Ovary (tissue), 9 donors: Measurements from ENCODE around the gene CHID1. TPM values are rescaled to one million over a fixed set of nuclear protein-coding genes. Genes with fewer than 3 reads are reported as not detected.

Experiments used
- DNase-seq, 5 donors: peaks; one replicate each; pipeline ENCODE4 v3.0.0-alpha.2; 2019 to 2020
- H3K27ac ChIP-seq, 2 donors: fragments of 200-600 bp; one replicate each; pipeline versions ENCODE4 v1.5.1 to v1.8.0; 2019 to 2022
- H3K27me3 ChIP-seq: fragments of 200-600 bp; one replicate; pipeline ENCODE4 v1.8.0; 2022
- H3K36me3 ChIP-seq: fragments of 200-600 bp; sonication (generic); one replicate; pipeline ENCODE4 v1.5.1; 2019
- H3K4me1 ChIP-seq: one replicate; pipeline ENCODE4 v1.8.1; 2013; ENCODE audit warnings: mild to moderate bottlenecking, moderate library complexity; ENCODE audit not compliant: insufficient read depth
- H3K4me3 ChIP-seq: fragments of 200-600 bp; sonication (generic); one replicate; pipeline ENCODE4 v1.5.1; 2017
- H3K9me3 ChIP-seq, 2 donors: fragments of 200-600 bp in 1 of 2; sonication (generic) in 1 of 2; one replicate each; pipeline versions ENCODE4 v1.5.1 to v1.8.1; 2013 to 2019; ENCODE audit warnings: mild to moderate bottlenecking in 1 of 2, moderate library complexity in 1 of 2
- EP300 ChIP-seq: sonication (generic); formaldehyde crosslinking; IDR thresholded peaks from one replicate; pipeline ENCODE4 v1.6.1; 2017; ENCODE audit warnings: antibody characterized with exemption
- POLR2A ChIP-seq: fragments of 450-650 bp; IDR thresholded peaks from one replicate; pipeline ENCODE4 v1.6.1; 2017; ENCODE audit warnings: antibody characterized with exemption, mild to moderate bottlenecking, moderate library complexity
- WGBS, 3 donors: extraction: QIAGEN DNeasy Blood & Tissue Kit in 1 of 3; methylation state at CpG; one replicate each; pipeline versions ENCODE4 v1.1.5 to v1.1.7; 2013 to 2017; 5-methylcytosine and 5-hydroxymethylcytosine counted together
- intact Hi-C, 4 donors: fragments of 100-400 bp; cut with DNase I; formaldehyde crosslinking; loops; one replicate each; pipeline versions ENCODE4 v1.11.0 to v1.15.1; 2022 to 2023
- polyA plus RNA-seq, 2 donors: library from polyadenylated mRNA; stranded (reverse); fragments of 200-250 nt in 1 of 2; fragments of 350-450 nt in 1 of 2; fragmentation: Illumina TruSeq in 1 of 2; extraction: RNeasy Lipid Tissue Mini Kit (QIAGEN cat#74804) in 1 of 2; gene quantifications; one replicate each; pipeline ENCODE4 v1.2.3, GENCODE V29; 2013 to 2014
- total RNA-seq, 7 donors: library from RNA; depleted of rRNA in 2 of 7; stranded (reverse); fragments of >200 nt in 2 of 7; fragmentation: NEBNext Ultra II Directional in 3 of 7; extraction: Animal tissue kit (Norgen Biotek cat#: 25700) in 3 of 7; gene quantifications; one replicate each; pipeline versions ENCODE4 v1.1.0 to v1.2.4, GENCODE V29; 2016 to 2023
- TF ChIP-seq, protein P1 (sequence below), 3 donors: fragments of 450-650 bp in 2 of 3; fragments of 200-600 bp in 1 of 3; IDR thresholded peaks; one replicate each; pipeline versions ENCODE4 v1.5.1 to v1.8.0; 2016 to 2022; ENCODE audit warnings: antibody characterized with exemption in 3 of 3, mild to moderate bottlenecking in 1 of 3
- donor health status: DM: no; HTN: no; CAD: no; lungs with moderate emphysema.
- donor health status: DM: no; HTN: no; CAD: no.
- donor health status: Bipolar disorder and iron deficiency.
- donor health status: DM: yes; HTN: yes; CAD: no.
- donor health status: DM: no; HTN: no; CAD: no.
- donor health status: DM: yes; HTN: yes; CAD: no.

Gene CHID1
- total and polyA plus RNA-seq, 9 donors: 41.0 to 90.7 (median 70.6) TPM

DNA sequence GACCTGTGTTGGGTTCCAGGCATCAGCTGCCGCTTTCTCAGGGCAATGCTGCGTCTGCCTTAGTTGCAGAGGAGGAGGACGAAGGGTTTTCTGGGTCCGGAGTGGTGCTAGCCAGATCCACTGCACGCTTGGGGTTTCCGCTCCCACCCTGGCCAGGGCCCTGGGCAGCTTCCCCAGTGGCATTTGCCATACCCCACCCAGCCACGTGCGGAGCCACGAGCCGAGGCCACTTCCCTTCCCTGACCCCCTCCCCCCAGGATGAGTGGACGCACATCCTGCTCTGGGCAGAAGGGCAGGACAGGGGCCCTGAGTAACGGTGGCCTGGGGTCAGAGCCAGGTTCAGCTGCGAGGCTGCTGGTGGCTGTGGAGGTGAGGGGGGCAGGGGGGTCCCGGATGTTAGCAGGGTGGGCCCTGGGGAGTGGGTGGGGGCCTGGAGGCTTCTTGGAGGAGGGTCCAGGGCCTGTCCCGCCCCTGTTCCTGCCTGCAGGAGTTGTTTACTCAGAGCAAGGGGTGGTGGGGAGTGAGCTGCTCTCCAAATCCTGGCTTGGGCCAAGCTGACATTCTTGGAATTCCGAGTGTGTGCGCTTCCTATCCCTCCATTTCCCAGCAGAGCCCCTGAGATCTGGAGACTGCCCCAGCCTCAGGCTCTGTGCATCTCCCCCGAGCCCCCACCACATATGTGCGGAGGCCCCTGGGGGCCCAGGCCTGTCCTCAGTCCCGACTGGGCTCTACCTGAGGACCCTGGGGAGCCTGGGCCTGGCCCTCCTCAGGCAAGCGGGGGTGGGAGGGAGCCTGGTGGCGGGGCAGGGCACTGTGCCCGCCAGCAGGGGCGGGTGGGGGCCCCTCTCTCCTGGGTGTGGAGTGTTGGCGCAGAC, 66.6 kb downstream of the CHID1 start:
- peak; percentile 88 to 93 (median 92) for DNase-seq
- Histone ChIP-seq H3K4me3 (peak overlapping the region; percentile 49), H3K9me3 (no peaks in the 10 kb centered on the region), H3K27ac (peak overlapping the region; percentile 74 to 92), H3K36me3 (no peaks in the 10 kb centered on the region), H3K27me3 (no peaks in the 10 kb centered on the region), H3K4me1 (peaks cover 28% of the 10 kb centered on the region)
- TF ChIP-seq EP300 (peak; percentile 65), POLR2A (peak; percentile 25)
- TF ChIP-seq, protein P1, sequence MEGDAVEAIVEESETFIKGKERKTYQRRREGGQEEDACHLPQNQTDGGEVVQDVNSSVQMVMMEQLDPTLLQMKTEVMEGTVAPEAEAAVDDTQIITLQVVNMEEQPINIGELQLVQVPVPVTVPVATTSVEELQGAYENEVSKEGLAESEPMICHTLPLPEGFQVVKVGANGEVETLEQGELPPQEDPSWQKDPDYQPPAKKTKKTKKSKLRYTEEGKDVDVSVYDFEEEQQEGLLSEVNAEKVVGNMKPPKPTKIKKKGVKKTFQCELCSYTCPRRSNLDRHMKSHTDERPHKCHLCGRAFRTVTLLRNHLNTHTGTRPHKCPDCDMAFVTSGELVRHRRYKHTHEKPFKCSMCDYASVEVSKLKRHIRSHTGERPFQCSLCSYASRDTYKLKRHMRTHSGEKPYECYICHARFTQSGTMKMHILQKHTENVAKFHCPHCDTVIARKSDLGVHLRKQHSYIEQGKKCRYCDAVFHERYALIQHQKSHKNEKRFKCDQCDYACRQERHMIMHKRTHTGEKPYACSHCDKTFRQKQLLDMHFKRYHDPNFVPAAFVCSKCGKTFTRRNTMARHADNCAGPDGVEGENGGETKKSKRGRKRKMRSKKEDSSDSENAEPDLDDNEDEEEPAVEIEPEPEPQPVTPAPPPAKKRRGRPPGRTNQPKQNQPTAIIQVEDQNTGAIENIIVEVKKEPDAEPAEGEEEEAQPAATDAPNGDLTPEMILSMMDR (IDR thresholded peaks at IDR 0.05): no peak
- intact Hi-C loops: loop anchor here in 1 of 4 donors (5.0 to 10.0 kb wide), 2 partner anchors 37 to 621 kb away; partner anchors contain the start of genes PIDD1 and RPLP2
- WGBS, 3 donors: 1 to 2% (median 1%) methylated on average over 20 to 25 of the region's 25 CpGs

DNA sequence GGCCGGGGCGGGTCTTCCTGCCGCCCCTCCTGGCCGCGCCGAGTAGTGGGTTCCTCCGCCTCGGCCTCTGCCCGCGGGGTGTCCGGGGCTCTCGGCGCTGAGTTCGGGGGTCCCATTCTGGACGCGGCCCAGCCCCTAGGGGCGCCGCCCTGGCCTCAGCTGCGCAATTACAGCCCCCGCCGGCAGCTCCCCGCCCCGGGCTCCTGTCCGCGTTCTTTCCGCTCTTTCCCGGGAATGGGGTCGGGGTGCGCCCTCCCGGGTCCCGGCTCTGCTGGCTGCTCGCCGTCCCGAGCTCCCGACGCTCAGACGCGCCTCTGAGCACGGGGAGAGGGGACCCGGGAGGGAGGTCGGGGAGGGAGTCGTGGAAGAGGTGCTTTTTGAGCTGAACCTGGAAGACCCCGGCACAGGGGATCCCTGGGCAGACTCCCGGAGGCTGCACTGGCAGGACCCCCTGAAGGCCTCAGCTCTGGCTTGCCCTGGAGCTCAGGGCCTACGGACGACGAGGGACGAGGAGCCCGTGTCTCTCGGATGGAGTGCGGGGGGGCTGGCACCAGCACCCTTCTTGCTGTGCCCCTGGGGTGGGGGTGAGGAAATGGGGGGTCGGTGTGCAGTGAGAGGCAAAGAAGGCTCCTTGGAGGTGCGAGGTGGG, 67.4 kb downstream of the CHID1 start:
- no peaks in the 10 kb centered on the region for H3K9me3 ChIP-seq
- TF ChIP-seq POLR2A (no peak), EP300 (no peak)
- TF ChIP-seq, protein P1 (IDR thresholded peaks at IDR 0.05): no peak
- no peaks in the 10 kb centered on the region for H3K27me3 ChIP-seq
- DNase-seq: peak in 1 of 5 donors; percentile 71
- intact Hi-C loops: loop anchor here in 1 of 4 donors (5.0 to 10.0 kb wide), 2 partner anchors 36 to 622 kb away; partner anchors contain the start of genes PIDD1 and RPLP2
- H3K4me1 ChIP-seq: peaks cover 26% of the 10 kb centered on the region
- H3K36me3 ChIP-seq: no peaks in the 10 kb centered on the region
- WGBS, 3 donors: 0 to 2% (median 1%) methylated on average over 26 to 53 of the region's 53 CpGs
- H3K27ac ChIP-seq: peak overlapping the region; percentile 74 to 92
- H3K4me3 ChIP-seq: peak overlapping the region; percentile 49

DNA sequence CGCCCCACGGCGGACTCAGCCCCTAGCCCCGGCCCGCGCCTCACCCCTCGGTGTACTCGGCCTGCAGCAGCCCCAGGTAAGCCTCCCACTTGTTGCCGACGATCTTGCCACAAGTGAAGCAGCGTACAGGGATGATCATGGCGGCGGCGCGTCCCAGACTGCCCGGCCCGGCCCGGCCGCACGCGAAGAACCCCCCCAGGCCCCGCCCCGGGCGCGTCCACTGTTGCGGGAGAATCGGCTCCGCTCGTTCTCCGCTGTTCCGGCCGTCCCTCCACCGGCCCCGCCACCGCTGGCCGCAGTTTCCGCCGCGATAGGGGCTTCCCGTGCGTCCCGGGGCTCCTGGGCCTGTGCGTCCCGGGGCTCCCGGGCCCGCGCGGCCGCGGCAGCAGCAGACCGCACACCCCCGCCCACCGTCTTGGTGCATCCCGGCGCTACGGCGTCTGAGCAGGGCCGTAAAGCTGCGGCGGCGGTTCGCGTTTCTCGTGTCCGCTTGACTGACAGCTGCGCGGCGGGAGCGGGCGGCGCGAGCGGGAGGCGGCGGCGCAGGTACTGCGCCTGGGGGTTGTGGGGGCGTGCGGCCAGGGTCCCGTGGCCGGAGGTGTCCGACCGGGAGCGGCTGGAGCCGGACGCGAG, 68.1 kb downstream of the CHID1 start, which contains the start of the genes POLR2L and TSPAN4:
Gene POLR2L, minus strand, starts transcription at position 160 of the 633 bp plus-strand sequence. Its CDS starts 21 bp downstream, at position 139.
Gene TSPAN4, plus strand, starts transcription at position 483 of the 633 bp plus-strand sequence. CDS start 7,453 bp downstream, outside the sequence.
- Histone ChIP-seq H3K4me3 (peak within 1 kb of the TSS; percentile 49), H3K9me3 (no peaks in the 10 kb centered on the region), H3K36me3 (no peaks in the 10 kb centered on the region), H3K4me1 (peaks cover 24% of the 10 kb centered on the region), H3K27me3 (no peaks in the 10 kb centered on the region), H3K27ac (peak within 1 kb of the TSS; percentile 74 to 92)
- TF ChIP-seq POLR2A: peak; percentile 80
- TF ChIP-seq, protein P1 (IDR thresholded peaks at IDR 0.05): peak in 2 of 3 donors; percentile 55 to 68
- TF ChIP-seq EP300: no peak
- peak; percentile 87 to 93 (median 91) for DNase-seq
- intact Hi-C loops: loop anchor here in 1 of 4 donors (5.0 to 10.0 kb wide), 2 partner anchors 35 to 622 kb away; partner anchors contain the start of genes PIDD1 and RPLP2
- 1% methylated on average over 33 to 87 of the region's 87 CpGs for WGBS, 3 donors

DNA sequence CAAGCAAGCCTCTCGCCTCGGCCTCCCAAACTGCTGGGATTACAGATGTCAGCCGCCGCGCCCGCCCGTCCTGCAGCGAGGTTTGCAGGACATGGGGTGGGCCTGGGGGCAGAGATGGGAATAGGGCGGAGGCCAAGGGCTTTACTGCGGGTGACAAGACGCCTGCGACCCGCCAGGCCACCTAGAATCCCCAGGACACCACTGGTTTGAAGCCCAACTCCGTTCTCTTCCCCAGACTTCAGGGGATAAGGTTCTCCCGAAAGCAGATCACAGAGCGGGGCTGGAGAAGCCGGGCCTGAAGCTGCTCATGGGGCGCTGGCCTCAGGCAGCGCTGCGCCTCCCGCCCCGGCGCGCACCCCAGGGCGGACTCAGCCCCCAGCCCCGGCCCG, 68.6 kb downstream of the CHID1 start:
- H3K9me3 ChIP-seq: no peaks in the 10 kb centered on the region
- H3K36me3 ChIP-seq: no peaks in the 10 kb centered on the region
- H3K27me3 ChIP-seq: no peaks in the 10 kb centered on the region
- TF ChIP-seq EP300: no peak
- TF ChIP-seq POLR2A: no peak
- TF ChIP-seq, protein P1 (IDR thresholded peaks at IDR 0.05): no peak
- H3K4me3 ChIP-seq: peak overlapping the region; percentile 49
- WGBS, 3 donors: 0 to 2% (median 1%) methylated on average over 22 to 27 of the region's 27 CpGs
- DNase-seq: no peak
- H3K27ac ChIP-seq: peak overlapping the region in 1 of 2 donors; percentile 92
- intact Hi-C loops: loop anchor here in 1 of 4 donors (5.0 to 10.0 kb wide), 2 partner anchors 35 to 623 kb away; partner anchors contain the start of genes PIDD1 and RPLP2
- H3K4me1 ChIP-seq: peaks cover 24% of the 10 kb centered on the region
